Neural crest cell (in vitro differentiated cells): ENCODE measurements around the gene RNF138. TPM values are rescaled to one million over a fixed set of nuclear protein-coding genes. Genes with fewer than 3 reads are reported as not detected.
"Not testable (repeated sequence)": the region's sequence is repeated elsewhere in the genome, so short reads cannot be mapped to it uniquely, and the experiment has no call there.

Source experiments
- DNase-seq: peaks from one replicate; pipeline ENCODE4 v3.0.0; 2021; ENCODE audit warnings: low read depth, mixed read lengths, low spot score
- H3K27ac Mint-ChIP-seq: one replicate; pipeline ENCODE4 v1.8.0; 2021; ENCODE audit warnings: mild to moderate bottlenecking, mixed read lengths; ENCODE audit not compliant: unreplicated experiment
- H3K27me3 Mint-ChIP-seq: 2 replicates; pipeline ENCODE4 v1.8.0; 2021; ENCODE audit warnings: low read depth, mild to moderate bottlenecking, mixed read lengths
- H3K36me3 Mint-ChIP-seq: 2 replicates; pipeline ENCODE4 v1.8.0; 2021; ENCODE audit warnings: low read depth, mild to moderate bottlenecking, mixed read lengths
- H3K4me1 Mint-ChIP-seq: 2 replicates; pipeline ENCODE4 v1.8.0; 2021; ENCODE audit warnings: mixed read lengths
- H3K4me3 Mint-ChIP-seq: one replicate; pipeline ENCODE4 v1.8.0; 2021; ENCODE audit warnings: mild to moderate bottlenecking, mixed read lengths
- H3K9me3 Mint-ChIP-seq: 2 replicates; pipeline ENCODE4 v1.8.0; 2021; ENCODE audit warnings: mixed read lengths
- total RNA-seq: library from RNA; stranded (reverse); gene quantifications from 2 replicates; pipeline ENCODE4 v1.2.1, GENCODE V29; 2021
- TF ChIP-seq, protein P1 (sequence below): fragments of 200-600 bp; sonication (generic); conservative IDR thresholded peaks from 2 replicates; pipeline ENCODE4 v1.5.0; 2021; ENCODE audit warnings: antibody characterized with exemption, mild to moderate bottlenecking

RNF138 gene
- total RNA-seq, 1 donor from 2014 or later = 51.6 TPM

DNA sequence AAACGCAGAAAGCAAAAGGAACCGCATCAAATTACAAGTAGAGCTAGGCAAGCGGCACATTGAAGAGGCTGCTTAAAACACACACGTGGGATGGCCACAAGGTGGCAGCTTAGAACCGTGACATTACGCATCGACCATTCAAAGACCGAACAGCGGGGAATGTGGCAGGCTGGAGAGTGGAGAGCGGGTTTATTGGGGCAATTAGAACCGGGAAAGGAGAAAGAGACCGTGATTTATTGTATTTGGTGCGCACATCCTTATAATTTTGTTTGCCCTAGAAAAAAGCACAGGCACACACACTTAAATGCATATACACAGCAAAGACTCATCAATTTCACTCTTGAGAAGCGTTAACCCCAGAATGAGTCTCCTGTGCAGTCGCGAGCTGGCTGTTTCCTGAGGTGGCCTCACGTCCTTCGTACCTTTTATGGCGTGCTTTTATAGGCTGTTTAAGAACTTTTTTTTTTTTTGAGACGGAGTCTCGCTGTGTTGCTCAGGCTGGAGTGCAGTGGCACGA, 66.5 kb downstream of the RNF138 start:
- Mint-ChIP-seq H3K36me3 (no peaks in the 10 kb centered on the region), H3K4me3 (peak overlapping the region; percentile 35), H3K4me1 (peaks cover 6% of the 10 kb centered on the region), H3K27ac (no peak overlapping the region), H3K27me3 (no peaks in the 10 kb centered on the region), H3K9me3 (no peaks in the 10 kb centered on the region)
- TF ChIP-seq, protein P1, sequence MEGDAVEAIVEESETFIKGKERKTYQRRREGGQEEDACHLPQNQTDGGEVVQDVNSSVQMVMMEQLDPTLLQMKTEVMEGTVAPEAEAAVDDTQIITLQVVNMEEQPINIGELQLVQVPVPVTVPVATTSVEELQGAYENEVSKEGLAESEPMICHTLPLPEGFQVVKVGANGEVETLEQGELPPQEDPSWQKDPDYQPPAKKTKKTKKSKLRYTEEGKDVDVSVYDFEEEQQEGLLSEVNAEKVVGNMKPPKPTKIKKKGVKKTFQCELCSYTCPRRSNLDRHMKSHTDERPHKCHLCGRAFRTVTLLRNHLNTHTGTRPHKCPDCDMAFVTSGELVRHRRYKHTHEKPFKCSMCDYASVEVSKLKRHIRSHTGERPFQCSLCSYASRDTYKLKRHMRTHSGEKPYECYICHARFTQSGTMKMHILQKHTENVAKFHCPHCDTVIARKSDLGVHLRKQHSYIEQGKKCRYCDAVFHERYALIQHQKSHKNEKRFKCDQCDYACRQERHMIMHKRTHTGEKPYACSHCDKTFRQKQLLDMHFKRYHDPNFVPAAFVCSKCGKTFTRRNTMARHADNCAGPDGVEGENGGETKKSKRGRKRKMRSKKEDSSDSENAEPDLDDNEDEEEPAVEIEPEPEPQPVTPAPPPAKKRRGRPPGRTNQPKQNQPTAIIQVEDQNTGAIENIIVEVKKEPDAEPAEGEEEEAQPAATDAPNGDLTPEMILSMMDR = peak; percentile 91
- peak; percentile 69 for DNase-seq

DNA sequence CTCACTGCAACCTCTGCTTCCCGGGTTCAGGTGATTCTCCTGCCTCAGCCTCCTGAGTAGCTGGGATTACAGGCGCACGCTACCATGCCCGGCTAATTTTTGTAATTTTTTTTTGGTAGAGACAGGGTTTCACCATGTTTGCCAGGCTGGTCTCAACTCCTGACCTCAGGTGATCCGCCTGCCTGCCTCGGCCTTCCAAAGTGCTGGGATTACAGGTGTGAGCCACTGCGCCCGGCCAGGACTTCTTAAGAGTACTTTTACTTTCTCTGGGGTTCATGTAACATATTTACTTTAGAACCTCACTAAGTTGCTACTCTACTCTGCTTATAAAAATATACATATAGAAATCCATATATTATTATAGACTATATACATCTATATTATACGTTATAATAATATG, 67.0 kb downstream of the RNF138 start:
- not testable (repeated sequence) for H3K36me3 Mint-ChIP-seq, H3K4me1 Mint-ChIP-seq, H3K27me3 Mint-ChIP-seq, H3K9me3 Mint-ChIP-seq, H3K4me3 Mint-ChIP-seq, H3K27ac Mint-ChIP-seq, DNase-seq

DNA sequence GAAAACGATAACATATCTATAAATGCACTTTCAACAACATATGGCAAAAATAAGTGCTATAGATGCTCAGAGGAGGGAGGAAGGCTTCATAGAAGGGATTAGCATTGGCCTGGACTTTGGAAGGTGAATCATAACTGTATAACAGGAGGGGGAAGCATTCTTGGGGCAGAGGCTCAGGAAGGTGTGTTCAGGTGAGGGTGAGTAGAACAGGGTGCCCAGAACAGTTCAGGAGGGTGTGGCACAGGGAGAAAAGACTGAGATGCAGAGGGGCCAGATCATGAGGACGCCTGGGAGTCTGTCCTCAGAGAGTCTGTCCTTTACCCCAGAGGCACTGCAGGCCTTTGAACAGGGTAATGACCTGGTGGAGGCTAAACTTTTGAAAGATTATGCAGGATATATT, 68.9 kb downstream of the RNF138 start:
- Mint-ChIP-seq H3K4me1 (peaks cover 6% of the 10 kb centered on the region), H3K36me3 (no peaks in the 10 kb centered on the region), H3K27ac (no peak overlapping the region), H3K9me3 (no peaks in the 10 kb centered on the region), H3K27me3 (no peaks in the 10 kb centered on the region), H3K4me3 (no peak overlapping the region)
- TF ChIP-seq, protein P1 = no peak
- no peak for DNase-seq

DNA sequence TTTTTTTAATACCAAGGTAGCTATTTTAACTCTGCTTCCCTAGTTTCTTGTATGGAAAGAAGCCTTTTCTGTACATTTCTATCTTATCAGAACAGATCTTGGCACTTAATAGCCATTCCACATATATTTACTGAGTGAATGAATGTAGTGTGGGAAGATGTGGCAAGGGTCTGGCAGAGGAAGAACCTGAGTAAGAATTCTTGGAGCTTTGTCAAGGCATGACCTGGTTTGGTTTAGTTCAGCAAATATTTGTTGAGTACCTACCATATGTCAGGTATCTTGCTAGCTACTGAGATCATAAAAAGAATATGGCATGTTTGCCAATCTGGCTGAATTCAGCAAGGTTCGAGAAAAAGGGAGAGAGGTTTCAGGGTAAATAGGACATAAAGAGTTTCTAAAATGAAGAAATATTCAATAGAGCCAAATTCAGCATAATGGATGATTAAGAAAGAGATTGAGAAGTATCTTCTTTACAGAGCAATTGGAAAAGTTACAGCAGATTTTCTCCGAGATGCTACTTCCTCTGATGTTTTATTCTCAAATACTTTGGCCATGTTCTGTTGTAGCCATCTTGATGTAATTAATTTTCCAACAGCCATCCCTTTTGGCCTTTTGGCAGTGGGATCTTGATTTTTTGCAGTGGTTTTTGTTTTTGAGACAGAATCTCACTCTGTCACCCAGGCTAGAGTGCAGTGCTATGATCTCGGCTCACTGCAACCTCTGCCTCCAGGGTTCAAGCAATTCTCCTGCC, 76.5 kb downstream of the RNF138 start:
- Mint-ChIP-seq H3K9me3 (peaks cover 2% of the 10 kb centered on the region), H3K4me3 (no peak overlapping the region), H3K27me3 (no peaks in the 10 kb centered on the region), H3K36me3 (no peaks in the 10 kb centered on the region), H3K4me1 (no peaks in the 10 kb centered on the region), H3K27ac (peak overlapping the region; percentile 2)
- TF ChIP-seq, protein P1 = no peak
- no peak for DNase-seq

DNA sequence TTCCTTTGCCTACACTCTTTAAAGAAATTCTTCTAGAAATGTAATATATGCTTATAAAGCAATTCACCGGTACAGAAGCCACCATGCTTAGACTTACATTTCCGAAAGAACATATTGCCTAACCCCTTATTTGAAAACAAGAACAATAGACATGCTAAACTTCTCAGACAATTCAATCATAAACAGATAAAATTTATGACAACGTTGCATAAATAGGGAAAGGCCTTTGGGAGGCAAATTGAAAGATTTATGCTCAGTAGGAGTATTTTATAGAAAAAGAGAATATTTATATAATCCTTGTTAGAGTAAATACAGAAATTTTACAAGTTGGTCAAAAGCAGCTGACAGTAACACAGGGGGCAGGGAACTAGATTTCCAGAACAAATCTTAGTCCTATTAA, 82.0 kb downstream of the RNF138 start:
- TF ChIP-seq, protein P1 = no peak
- DNase-seq = no peak
- no peaks in the 10 kb centered on the region for H3K4me1 Mint-ChIP-seq
- no peaks in the 10 kb centered on the region for H3K36me3 Mint-ChIP-seq
- H3K27ac Mint-ChIP-seq = no peak overlapping the region
- H3K4me3 Mint-ChIP-seq = no peak overlapping the region
- H3K9me3 Mint-ChIP-seq = peaks cover 8% of the 10 kb centered on the region
- H3K27me3 Mint-ChIP-seq = no peaks in the 10 kb centered on the region

DNA sequence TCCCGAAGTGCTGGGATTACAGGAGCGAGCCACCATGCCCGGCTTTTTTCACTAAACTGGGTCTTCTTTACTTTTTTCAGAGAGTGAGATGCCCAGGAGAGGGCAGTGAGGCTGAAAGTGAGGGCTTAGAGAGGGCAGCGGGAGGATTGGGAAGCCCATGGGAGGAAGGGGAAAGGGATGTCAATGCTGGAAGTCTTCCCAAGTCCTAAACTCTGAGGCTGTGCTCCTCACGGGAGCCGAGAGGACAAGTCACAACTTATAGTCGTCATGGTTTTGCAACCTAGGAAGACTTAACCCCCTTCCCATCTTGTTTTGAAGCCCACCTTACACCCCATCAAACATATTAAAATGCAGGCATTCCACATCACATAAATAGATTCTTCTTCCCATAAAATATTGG, 83.0 kb downstream of the RNF138 start:
- Mint-ChIP-seq H3K27me3 (no peaks in the 10 kb centered on the region), H3K9me3 (peaks cover 8% of the 10 kb centered on the region), H3K27ac (no peak overlapping the region), H3K36me3 (no peaks in the 10 kb centered on the region), H3K4me3 (no peak overlapping the region), H3K4me1 (no peaks in the 10 kb centered on the region)
- DNase-seq = no peak
- TF ChIP-seq, protein P1 = no peak
